ENCODE measurements around the gene SHC2. TPM values are rescaled to one million over a fixed set of nuclear protein-coding genes. Genes with fewer than 3 reads are reported as not detected.

SHC2 gene
- total and polyA plus RNA-seq, 2 donors (not counting 3 experiments of a cell fraction or from before 2014, with no cell fraction given), result 7.5 to 11.8 TPM

- Histone ChIP-seq H3K9ac (replicated peaks; ENCODE audit: extremely low read depth, insufficient read depth, low read length) (peak overlapping the region; percentile 94), H4K20me1 (replicated peaks; ENCODE audit: control insufficient read depth, extremely low read depth, insufficient read depth, low read length) (no peaks in the 10 kb centered on the region), H3K9me3 (replicated peaks; ENCODE audit: control insufficient read depth, insufficient read depth, low read length) (no peaks in the 10 kb centered on the region), H3K36me3 (ENCODE audit: control insufficient read depth in 2 of 2, extremely low read depth in 1 of 2, insufficient read depth in 2 of 2, low read length in 2 of 2) (no peaks in the 10 kb centered on the region), H3K79me2 (ENCODE audit: control insufficient read depth, insufficient read depth, low read length) (no peaks in the 10 kb centered on the region), H2AFZ (ENCODE audit: low read depth, low read length) (peak overlapping the region; percentile 74), H3K4me2 (ENCODE audit: insufficient read depth, low read length) (peak overlapping the region; percentile 52), H3K9me1 (replicated peaks; ENCODE audit: control insufficient read depth, extremely low read depth, insufficient read depth, low read length) (no peaks in the 10 kb centered on the region), H3K27ac (ENCODE audit: insufficient read depth, low read depth, low read length) (peak overlapping the region; percentile 92), H3K27me3 (ENCODE audit: control insufficient read depth in 2 of 2, insufficient read depth in 2 of 2, low read length in 2 of 2) (no peaks in the 10 kb centered on the region), H3K4me3 (replicated peaks in 1 of 3; ENCODE audit: insufficient read depth in 1 of 3, low read depth in 1 of 3, low read length in 3 of 3) (peak overlapping the region; percentile 53 to 77 (median 65)), H3K4me1 (ENCODE audit: control insufficient read depth, extremely low read depth, insufficient read depth, low read length) (peaks cover 7% of the 10 kb centered on the region)
- DNase-seq (ENCODE audit: low read depth, low spot score), result peak; percentile 94
- POLR2A ChIA-PET, result interaction anchor here (0.8 kb wide), 1 partner anchor 179 kb away, joined by 3 read pairs; no protein-coding TSS in a partner anchor
- intact Hi-C loops (cut with micrococcal nuclease) (loop anchor here (1.0 to 10.0 kb wide), 3 partner anchors 19 to 146 kb away; partner anchors contain the start of genes MIER2 and TPGS1), dilution Hi-C loops (cut with MboI; ENCODE audit: extremely low pct_ligation_motif_present, low sequenced_read_pairs) (no loop called here)
- peak; percentile 89 for FAIRE-seq
- CTCF ChIA-PET, result interaction anchor here (1.0 to 1.4 kb wide), 2 partner anchors 18 to 22 kb away, joined by 7 to 10 read pairs; no protein-coding TSS in a partner anchor
- TF ChIP-seq JUN (IDR thresholded peaks at IDR 0.05; ENCODE audit: borderline replicate concordance, insufficient read depth, insufficient read length, low read depth), result no peak
- no peak for TF ChIP-seq MYC (IDR thresholded peaks at IDR 0.05; ENCODE audit: low read depth, low read length)
- TF ChIP-seq POLR2A (IDR thresholded peaks at IDR 0.05; ENCODE audit: low read depth, low read length), result peak; percentile 87
- no peak for TF ChIP-seq EZH2 (IDR thresholded peaks at IDR 0.05; ENCODE audit: borderline replicate concordance, low read depth, low read length, severe bottlenecking)
- no peak for TF ChIP-seq CTCF (IDR thresholded peaks at IDR 0.05; ENCODE audit: extremely low read depth in 1 of 2, insufficient read depth in 1 of 2, low read depth in 1 of 2, low read length in 2 of 2)
- no peak for TF ChIP-seq MAX (IDR thresholded peaks at IDR 0.05; ENCODE audit: insufficient read depth, insufficient read length)
- TF ChIP-seq FOS (IDR thresholded peaks at IDR 0.05; ENCODE audit: borderline replicate concordance, insufficient read depth, low read length), result no peak
- peak; percentile 97 for TF ChIP-seq POLR2AphosphoS5 (IDR thresholded peaks at IDR 0.05; ENCODE audit: insufficient read depth, low read depth, low read length)
- TF ChIP-seq GATA2 (IDR thresholded peaks at IDR 0.05; ENCODE audit: insufficient read depth, insufficient read length, low read depth, low read length), result no peak
- TSS peak; percentile 75 for BruUV-seq (replicated peaks)
Measured at GRCh38 chr19:488505-489417, 27.9 kb upstream of the SHC2 start.

Measured in endothelial cell of umbilical vein (primary cell).